Neural progenitor cell (in vitro differentiated cells): ENCODE data around the gene CHPF2.

Experiments
- EZH2 ChIP-seq: fragments of 200-600 bp; sonication (generic); IDR thresholded peaks from 2 replicates; pipeline ENCODE4 v1.6.1; 2017; ENCODE audit warnings: antibody characterized with exemption, mild to moderate bottlenecking, moderate library complexity
- EZH2phosphoT487 ChIP-seq: fragments of 200-600 bp; sonication (generic); IDR thresholded peaks from 2 replicates; pipeline ENCODE4 v1.6.1; 2017; ENCODE audit warnings: antibody characterized with exemption
- TF ChIP-seq, protein P1 (sequence below): fragments of 200-600 bp; sonication (generic); IDR thresholded peaks from 2 replicates; pipeline ENCODE4 v1.5.1; 2017; ENCODE audit warnings: antibody characterized with exemption, mild to moderate bottlenecking

GRCh38 chr7:151246851-151247580, 14.7 kb downstream of the CHPF2 start:
- TF ChIP-seq, protein P1, sequence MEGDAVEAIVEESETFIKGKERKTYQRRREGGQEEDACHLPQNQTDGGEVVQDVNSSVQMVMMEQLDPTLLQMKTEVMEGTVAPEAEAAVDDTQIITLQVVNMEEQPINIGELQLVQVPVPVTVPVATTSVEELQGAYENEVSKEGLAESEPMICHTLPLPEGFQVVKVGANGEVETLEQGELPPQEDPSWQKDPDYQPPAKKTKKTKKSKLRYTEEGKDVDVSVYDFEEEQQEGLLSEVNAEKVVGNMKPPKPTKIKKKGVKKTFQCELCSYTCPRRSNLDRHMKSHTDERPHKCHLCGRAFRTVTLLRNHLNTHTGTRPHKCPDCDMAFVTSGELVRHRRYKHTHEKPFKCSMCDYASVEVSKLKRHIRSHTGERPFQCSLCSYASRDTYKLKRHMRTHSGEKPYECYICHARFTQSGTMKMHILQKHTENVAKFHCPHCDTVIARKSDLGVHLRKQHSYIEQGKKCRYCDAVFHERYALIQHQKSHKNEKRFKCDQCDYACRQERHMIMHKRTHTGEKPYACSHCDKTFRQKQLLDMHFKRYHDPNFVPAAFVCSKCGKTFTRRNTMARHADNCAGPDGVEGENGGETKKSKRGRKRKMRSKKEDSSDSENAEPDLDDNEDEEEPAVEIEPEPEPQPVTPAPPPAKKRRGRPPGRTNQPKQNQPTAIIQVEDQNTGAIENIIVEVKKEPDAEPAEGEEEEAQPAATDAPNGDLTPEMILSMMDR: no peak
- TF ChIP-seq EZH2phosphoT487: no peak
- no peak for TF ChIP-seq EZH2
